Measurements from ENCODE around the gene SLC44A5. TPM values are rescaled to one million over a fixed set of nuclear protein-coding genes. Genes with fewer than 3 reads are reported as not detected.
A peak's percentile ranks its signal among the peaks of the same experiment; 100 is the strongest.
"Not testable (repeated sequence)": the region's sequence is repeated elsewhere in the genome, so short reads cannot be mapped to it uniquely, and the experiment has no call there.

Gene SLC44A5
- 1 to 10 TPM in 2 of 10 donors, under 1 TPM in 8; 0.11 to 2.9 (median 0.50) TPM for polyA plus RNA-seq (ENCODE audit: insufficient read length in 10 of 10)
- long read RNA-seq, donor 1: 0 reads
- long read RNA-seq, donor 2: 0 reads
- long read RNA-seq, donor 3: 0 reads
- long read RNA-seq, donor 4: 0 reads
- long read RNA-seq, donor 5: 0 reads
- long read RNA-seq, donor 6: 0 reads
- long read RNA-seq, donor 7: 0 reads
- long read RNA-seq, donor 8: 0 reads
- long read RNA-seq, donor 9: 0 reads

DNA sequence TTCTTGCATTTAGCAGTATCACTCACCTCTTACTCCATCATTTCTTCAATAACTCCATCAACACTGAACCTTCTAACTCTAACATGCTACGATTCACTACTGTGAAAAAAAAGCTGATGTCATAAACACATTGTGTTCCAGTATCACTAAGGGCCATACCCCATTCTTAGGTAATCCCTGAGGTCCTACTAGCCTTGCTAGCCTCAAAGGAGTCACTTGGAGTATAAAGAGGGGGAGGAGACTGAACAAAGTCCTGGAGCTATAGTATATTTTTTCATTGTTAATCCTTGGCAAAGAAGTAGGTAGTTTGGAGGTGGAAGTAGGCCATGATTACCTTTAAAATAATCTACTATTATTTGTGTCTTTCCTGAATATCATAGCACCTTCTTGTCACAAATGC, at the start of gene SLC44A5:
Gene SLC44A5, minus strand, starts transcription at position 101 of the 400 bp plus-strand sequence. CDS start 69,667 bp downstream, outside the sequence.
- no peak for DNase-seq

DNA sequence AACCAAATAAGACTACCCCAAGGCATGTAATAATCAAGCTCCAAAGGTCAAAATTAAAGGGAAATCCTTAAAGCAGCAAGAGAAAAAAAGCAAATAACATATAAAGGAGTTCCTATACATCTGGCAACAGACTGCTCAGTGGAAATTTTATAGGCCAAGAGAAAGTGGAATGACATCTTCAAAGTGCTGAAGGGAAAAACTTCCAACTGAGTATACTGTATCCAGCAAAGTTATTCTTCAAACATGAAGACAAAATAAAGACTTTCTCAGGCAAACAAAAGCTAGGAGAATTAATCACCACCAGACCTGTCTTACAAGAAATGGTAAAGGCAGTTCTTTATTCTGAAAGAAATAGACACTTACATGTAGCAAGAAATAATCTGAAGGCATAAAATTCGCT, 45.0 kb upstream of the SLC44A5 start:
- DNase-seq: no peak

- DNase-seq: not testable (repeated sequence)
These were observed 36.3 kb upstream of the SLC44A5 start for GRCh38 chr1:75647183-75647582.

DNA sequence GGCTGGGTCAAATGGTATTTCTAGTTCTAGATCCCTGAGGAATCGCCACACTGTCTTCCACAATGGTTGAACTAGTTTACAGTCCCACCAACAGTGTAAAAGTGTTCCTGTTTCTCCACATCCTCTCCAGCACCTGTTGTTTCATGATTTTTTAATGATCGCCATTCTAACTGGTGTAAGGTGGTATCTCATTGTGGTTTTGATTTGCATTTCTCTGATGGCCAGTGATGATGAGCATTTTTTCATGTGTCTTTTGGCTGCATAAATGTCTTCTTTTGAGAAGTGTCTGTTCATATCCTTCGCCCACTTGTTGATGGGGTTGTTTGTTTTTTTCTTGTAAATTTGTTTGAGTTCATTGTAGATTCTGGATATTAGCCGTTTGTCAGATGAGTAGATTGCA, 34.2 kb upstream of the SLC44A5 start:
- not testable (repeated sequence) for DNase-seq

- DNase-seq: peak in 2 of 3 donors; percentile 5 to 19
These were observed 32.5 kb upstream of the SLC44A5 start for GRCh38 chr1:75643460-75643859.

DNA sequence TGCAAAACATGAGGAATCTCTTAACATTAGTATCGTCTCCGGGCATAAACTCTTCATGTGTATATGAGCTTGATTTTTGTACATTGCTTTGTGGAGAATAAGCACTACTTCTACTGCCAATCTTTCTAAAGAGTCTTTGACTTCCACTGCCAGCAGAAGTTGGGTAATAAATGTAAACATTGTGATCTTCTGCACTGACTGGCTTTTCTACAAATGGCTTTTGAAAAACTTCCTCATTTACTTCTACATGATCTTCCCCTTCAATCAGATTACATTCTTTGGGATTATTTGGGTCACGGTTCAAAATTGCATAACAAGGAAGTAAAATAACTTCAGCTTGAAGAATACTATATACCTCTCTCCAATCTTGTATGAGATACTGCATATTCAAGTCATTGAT, 30.4 kb upstream of the SLC44A5 start:
- no peak for DNase-seq

GRCh38 chr1:75640137-75640536, 29.2 kb upstream of the SLC44A5 start:
- no peak for DNase-seq

DNA sequence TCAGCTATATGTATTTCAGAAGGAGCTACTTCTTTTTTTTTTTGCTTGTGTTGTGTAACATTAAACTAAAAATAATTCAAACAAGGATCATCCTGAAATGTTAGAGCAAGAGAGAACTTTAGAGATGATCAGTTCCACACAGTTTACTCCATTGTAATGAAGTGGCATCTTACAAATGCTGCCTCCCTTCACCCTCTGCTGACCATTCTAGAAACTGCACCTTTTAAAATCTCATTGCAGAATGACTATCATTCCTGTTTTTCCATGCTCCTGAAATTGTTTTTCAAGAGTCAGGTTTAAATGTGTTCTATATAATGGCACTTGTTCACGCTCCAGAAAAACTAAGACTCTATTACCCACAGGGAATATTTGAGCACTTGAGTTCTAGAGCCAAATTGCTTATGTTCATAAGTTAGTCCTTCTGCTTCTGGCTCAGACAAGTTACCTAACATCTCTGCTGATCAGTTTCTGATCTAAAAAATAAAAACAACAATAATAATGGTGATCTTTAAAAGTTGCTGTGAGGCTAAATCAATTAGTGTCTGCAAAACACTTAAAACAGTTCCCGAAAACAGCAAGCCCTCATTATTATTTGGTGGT, 21.5 kb upstream of the SLC44A5 start:
- DNase-seq: peak in 2 of 3 donors; percentile 22 to 29

GRCh38 chr1:75630998-75631397, 20.1 kb upstream of the SLC44A5 start:
- DNase-seq: no peak

DNA sequence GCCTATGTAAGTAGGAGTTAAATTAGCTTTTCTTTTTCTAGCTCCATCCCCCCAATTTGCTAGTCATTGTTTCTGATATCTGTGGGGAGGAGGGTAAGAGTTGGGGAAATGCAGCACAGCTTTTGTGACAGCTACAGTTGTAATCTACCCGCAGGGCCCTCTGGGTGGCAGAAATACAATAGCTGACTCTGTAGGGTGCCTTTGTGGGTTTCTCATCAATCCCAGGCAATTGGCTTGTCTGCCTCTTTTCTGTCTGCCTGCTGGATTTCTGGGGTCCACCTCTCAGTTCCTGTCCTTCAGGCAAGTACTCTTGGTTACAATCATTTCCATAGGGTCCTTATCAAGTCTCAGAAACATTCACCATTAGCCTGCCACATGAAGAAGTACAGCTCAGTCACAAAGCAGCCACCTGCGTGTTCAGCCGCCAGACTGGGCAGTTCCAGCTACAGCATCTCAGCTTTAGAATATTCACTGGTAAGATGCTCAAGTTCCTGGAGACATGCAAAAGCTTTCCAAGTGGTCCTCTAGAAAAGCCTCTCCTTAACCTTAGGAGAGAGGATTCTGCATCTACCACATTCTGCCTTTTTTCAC, 19.2 kb upstream of the SLC44A5 start:
- DNase-seq: no peak

- no peak for DNase-seq
These were observed 14.9 kb upstream of the SLC44A5 start for GRCh38 chr1:75625795-75626194.

- no peak for DNase-seq
These were observed 7.5 kb upstream of the SLC44A5 start for GRCh38 chr1:75618382-75618781.

GRCh38 chr1:75616436-75617433, 5.8 kb upstream of the SLC44A5 start:
- DNase-seq: peak in 2 of 3 donors; percentile 13 to 52

DNA sequence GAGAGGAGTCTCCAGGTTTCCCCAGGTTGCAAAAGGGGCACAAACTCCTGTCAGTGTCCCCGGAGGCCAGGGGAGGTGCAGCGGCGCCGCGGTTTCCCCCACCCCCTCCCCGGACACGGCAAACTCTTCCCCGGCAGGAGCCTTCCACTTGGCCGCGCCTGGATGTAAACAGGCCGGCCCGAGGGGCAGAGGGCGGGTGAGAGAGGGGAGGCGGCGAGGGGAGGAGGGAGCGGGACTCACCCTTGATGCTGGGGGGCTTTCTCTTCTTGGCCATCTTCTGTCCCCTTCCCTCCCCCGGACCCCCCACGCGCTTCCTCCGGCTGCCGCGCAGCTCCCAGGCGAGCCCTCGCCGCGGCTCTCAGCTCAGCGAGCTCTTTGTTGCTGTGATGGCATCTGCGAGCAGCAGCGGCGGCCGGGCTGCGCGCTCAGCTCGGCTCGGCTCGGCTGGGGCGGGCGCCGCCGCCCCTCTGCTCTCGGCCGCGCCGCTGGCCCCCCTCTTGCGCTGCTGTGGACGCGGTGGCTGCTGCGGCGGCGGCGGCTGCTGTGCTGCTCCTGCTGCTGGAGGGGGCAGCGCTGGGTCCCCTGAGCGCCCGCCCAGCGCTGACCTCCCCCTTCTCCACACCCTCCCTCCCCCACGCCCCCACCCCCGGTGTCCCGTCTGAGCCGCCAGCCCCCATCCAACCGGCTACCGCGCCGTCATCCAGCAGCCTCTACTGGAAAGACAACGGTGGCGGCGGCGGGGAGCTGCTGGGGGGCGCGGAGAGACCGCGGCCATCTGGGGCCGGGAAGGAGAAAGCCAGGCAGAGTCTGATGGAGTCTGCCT, 4.9 kb upstream of the SLC44A5 start:
- peak; percentile 30 to 79 (median 45) for DNase-seq

DNA sequence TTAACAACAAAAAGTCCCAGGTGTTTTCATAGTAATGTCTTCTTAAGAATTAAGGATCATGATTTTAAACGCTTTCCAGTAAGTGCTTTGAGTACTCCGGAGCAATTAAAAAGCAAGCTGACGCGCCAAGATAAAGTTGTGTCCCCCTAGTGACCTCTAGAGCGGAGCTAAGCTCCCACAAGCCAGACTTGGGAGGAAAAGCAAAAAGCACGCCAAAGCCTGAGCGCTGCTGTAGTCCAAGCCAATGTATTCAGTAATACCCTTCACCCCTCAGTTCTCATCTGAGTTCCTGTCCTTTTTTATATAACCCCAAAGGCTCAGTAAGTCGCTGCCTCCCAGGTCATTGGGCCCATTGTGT, 3.5 kb upstream of the SLC44A5 start:
- DNase-seq: peak in 1 of 3 donors; percentile 3

DNA sequence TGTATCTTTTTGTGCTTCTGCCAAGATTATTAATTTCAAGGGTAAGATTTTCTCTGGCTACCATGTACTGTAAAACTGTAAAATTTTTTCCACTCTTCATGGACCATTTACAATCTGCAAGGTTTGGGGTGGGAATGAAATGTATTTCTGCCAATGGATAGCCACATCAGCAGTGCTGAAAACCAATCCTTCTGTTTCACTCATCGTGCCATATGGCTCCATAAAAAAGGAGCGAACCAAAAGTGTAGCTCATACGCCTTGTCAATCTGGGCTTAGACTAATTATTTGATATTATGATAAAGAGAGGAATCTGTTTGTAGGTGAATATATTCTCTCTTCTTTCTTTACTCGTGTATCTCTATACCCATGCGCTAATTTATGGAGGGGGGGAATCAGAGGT, 3.0 kb upstream of the SLC44A5 start:
- DNase-seq: no peak

DNA sequence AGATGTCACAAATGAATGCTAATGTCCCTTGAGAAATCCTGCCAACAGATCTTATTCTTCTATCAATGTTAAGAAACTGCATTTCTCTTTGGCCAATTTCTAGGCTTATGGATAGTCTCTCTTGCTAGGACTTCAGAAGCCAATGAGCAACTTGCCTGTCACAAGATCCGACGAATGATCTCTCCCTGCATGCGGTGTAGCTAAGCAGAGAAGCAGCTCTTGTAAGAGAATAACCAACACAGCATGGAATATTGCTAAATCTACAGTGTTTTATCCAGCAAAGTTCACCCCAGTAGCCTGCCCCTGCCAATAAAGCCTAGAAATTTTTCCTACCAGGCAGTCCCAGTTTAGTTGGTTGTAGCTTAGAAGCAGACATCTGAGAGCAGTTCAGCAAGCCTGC, 2.1 kb upstream of the SLC44A5 start:
- DNase-seq: no peak

GRCh38 chr1:75602486-75602885, 8.4 kb downstream of the SLC44A5 start:
- no peak for DNase-seq

GRCh38 chr1:75600781-75601180, 10.1 kb downstream of the SLC44A5 start:
- DNase-seq: no peak

GRCh38 chr1:75594327-75594726, 16.6 kb downstream of the SLC44A5 start:
- no peak for DNase-seq

GRCh38 chr1:75593457-75593856, 17.5 kb downstream of the SLC44A5 start:
- not testable (repeated sequence) for DNase-seq
